ENCODE data around the gene CYB5R3.

GRCh38 chr22:42679691-42680090, 30.5 kb upstream of the CYB5R3 start:
- TF ChIP-seq CTCF (IDR thresholded peaks at IDR 0.05; ENCODE audit: insufficient read depth, low read length): no peak
- no peak for TF ChIP-seq POLR2AphosphoS5 (IDR thresholded peaks at IDR 0.05; ENCODE audit: low read depth)
- TF ChIP-seq GABPA (IDR thresholded peaks at IDR 0.05; ENCODE audit: low read depth): no peak
- TF ChIP-seq REST (IDR thresholded peaks at IDR 0.05; ENCODE audit: insufficient replicate concordance, low read depth): no peak
